Left renal pelvis (tissue), 4 donors: ENCODE measurements around the gene SLC17A9. TPM values are rescaled to one million over a fixed set of nuclear protein-coding genes. Genes with fewer than 3 reads are reported as not detected.
"Not testable (repeated sequence)": the region's sequence is repeated elsewhere in the genome, so short reads cannot be mapped to it uniquely, and the experiment has no call there.

Experiments used
- DNase-seq, 4 donors: peaks; one replicate each; pipeline ENCODE4 v3.0.0-alpha.2; 2013; ENCODE audit warnings: low read depth in 4 of 4, low spot score in 3 of 4
- polyA plus RNA-seq, 4 donors: library from polyadenylated mRNA; unstranded; fragments of 120-200 nt; gene quantifications; one replicate each; pipeline ENCODE4 v1.2.1, GENCODE V29; 2013; ENCODE audit not compliant: insufficient read length in 4 of 4

Gene SLC17A9
- polyA plus RNA-seq, 4 donors: 1.1 to 2.5 (median 1.3) TPM

DNA sequence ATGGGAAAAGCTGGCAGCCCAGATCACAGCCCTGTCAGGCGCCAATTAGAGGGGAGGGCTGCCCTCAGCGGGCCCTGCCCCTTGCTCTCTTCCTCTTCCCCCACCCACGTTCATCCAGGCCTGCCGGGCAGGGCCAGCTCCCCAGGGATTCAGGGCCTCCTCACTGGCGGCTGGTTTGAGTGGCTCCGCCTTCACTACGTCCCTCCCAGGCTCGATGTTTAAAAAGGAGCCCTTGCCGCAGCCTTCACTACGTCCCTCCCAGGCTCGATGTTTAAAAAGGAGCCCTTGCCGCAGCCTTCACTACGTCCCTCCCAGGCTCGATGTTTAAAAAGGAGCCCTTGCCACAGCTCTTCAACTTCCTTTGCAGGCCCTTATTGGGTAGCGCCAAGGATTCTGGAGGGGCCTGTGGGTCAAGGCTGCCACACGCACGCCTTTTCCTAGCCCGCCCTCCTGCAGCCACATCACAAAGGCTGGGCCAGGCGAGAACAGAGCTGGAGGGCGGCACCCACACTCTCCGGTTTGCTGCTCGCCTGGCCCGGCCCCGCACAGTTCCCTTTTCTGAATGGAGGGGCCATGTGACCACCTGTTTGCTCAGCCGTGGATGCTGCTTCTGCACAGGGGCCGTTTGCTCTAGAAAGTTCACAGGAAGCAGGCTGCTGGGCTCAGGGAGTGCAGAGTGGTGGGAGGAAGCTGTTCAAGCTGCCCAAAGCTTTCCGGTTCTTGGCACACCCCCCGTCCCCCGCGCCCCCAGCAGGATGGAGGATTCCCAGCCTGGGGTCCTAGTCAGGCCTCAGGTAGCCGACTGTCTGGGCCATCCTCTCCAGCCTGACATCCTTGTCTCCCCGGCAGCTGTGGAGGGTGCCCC lies 1.6 kb downstream of the SLC17A9 start:
- peak in 2 of 4 donors; percentile 58 to 70 for DNase-seq

DNA sequence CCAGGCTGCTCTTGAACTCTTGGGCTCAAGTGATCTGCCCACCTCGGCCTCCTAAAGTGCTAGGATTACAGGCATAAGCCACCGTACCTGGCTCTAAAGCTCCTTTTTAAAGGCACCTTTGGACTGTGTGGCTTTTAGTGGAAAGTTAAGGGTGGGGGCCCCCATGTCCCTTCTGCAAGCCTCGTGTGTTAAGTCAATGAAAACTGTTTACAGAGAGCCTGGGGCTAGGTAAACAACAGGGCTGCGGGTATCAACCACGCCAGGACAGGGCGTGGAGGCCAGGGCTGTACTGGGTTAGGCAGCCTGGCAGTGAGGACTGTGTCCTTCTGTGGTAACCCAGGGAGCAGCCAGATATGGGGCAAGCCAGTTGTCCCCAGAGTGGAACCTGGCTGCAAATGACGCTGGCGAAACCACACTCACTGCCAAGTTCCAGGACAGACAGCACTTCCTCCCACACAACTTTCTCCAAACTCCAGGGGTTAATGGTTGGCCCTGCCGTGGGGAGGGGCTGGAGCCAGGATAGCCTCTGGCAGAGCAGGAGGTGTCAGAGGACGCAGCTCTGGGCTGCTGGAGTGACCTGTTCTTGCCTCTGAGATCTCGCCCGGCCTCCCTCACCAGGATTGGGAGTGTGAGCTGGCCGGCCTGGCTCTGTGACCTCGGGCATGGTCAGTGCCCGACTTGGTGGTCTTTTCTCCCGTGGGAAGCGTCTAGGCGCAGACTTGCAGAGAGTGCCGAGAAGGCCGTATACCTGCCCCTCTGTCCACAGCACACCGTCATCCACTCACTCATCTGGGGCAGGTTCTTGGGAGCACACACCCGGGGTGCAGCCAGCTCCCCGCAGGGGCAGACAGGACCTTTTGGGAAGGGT lies 3.2 kb downstream of the SLC17A9 start:
- DNase-seq: no peak

DNA sequence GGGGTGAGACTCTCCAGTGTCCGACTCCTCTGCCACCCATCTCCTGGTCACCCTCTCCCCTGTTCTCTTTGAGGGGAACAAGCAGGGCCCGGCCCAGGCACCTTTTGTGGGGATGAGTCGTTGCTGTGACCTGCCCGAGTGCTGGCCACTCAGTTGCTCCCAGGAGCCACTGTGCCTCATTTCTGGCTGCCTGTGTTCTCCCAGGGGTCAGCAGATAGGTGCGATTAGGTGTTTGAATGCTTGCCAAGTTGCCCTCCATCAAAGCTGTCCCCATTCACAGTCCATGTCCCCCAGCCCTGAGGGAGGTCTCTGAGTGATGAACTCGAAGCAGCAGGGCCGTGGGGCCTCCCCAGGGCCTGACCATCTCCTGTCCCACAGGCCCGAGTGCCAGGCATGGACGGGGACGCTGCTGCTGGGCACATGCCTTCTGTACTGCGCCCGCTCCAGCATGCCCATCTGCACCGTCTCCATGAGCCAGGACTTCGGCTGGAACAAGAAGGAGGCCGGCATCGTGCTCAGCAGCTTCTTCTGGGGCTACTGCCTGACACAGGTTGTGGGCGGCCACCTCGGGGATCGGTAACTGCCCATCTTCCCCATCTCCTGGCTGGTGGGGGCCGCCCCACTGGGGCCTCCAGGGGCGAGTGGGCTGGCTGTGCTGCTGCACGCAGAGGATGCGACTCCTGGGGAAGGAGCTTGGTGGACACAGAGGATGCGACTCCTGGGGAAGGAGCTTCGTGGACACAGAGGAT lies 4.1 kb downstream of the SLC17A9 start:
- DNase-seq: no peak

DNA sequence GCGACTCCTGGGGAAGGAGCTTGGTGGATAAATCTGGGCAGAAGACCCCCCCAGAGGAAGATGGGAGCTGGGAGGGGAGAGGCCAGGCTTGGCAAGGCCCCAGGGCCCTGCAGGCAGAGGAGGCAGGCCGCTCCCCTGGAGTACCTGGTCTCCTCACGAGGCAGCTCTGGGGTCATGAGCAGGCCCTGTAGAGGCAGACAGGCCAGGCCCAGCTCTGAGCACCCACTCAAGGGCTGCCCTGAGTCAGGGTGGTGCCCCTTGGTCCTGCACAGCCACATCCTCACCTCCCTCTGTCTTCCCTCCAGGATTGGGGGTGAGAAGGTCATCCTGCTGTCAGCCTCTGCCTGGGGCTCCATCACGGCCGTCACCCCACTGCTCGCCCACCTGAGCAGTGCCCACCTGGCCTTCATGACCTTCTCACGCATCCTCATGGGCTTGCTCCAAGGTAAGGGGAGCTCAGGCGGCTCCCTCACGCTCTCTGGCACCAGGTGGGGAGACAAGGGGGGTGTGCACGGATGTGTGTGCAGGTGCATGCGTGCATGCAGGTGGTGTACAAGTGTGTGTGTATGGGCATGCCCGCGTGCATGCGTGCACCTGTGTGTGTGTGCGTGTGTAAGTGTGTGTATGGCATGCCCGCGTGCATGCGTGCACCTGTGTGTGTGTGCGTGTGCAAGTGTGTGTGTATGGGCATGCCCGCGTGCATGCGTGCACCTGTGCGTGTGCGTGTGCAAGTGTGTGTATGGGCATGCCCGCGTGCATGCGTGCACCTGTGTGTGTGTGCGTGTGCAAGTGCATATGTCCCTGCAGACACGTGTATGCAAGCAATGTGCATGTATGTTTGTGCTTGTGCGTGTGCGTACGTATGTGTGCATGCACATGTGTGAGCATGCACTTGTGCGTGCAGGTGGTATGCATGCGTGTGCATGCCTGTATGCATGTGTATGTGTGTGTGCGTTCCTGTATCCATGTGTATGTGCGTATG lies 4.9 kb downstream of the SLC17A9 start:
- DNase-seq: no peak

DNA sequence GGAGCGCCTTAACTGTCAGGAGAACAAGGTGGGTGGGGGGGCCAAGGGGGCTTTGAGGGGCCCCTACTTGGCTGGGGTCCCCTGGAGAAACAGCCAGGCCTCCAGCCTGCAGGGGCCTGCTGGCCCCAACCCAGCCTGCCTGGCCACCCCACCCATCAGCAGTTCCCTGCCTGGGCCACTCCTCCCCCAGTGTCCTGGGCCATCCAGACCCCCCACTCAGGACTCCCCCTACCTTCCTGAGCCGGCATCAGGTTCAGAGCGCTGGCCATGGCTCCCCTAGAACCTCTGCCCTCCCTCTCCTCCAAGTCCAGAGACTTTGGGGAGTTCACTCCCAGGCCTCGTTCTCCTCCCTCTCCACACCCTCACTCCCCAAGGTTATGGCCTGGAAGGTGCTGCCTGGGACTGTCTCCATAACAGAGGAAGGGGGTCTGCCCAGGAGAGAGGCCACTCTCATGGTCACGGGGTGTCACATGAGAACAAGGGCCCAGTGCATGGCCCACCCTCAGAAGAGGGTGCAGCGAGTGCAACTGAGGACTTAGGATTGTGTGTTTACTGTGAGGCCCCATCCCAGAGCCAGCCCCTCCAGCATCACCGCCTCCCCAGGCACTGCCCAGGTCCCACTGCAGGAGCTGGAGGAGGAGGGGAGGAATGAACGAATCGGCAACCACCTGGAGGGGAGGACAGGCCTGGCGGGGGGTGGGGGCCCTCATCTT lies 6.0 kb downstream of the SLC17A9 start:
- no peak for DNase-seq

DNA sequence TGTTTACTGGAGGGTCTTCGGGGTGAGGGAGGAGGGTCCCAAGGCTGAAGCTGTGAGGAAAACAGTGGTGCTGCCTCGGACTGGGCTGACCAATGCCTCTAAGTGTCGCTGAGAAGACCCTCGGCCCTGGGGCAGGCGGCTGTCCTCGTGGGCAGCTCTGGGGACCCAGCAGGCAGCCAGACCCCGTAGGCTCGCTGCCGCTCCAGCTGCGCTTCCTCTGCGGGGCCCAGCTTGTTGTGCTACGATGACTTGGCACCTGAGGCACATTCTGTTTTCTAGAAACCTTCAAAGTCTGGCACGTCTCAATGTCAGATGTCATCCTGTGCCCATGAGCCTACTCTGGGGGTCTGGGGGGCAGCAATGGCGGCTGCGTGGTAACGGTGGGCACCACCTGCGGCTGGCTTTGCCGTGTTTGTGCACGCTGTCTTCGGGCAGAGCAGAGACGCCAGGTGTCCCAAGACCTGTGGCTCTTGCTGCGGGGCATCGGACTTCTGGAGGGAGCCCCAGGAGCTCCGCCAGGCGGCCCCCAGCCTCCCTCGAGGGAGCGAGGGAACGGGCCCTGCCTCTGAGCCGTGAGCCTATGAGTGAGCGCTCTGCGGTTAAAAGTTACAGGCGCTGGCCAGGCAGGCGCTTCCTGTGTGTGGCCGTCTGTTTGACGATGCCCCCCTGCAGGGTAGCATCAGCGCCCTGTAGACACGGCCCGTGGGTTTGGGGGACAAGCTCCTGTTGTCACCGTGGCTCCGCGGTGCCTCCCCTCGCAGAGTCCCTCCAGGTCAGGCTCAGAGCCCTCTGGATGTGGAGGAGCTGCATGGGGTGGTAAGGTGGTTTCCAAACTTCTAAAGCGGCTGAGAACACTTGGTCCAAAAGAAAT lies 6.8 kb downstream of the SLC17A9 start:
- DNase-seq: no peak

DNA sequence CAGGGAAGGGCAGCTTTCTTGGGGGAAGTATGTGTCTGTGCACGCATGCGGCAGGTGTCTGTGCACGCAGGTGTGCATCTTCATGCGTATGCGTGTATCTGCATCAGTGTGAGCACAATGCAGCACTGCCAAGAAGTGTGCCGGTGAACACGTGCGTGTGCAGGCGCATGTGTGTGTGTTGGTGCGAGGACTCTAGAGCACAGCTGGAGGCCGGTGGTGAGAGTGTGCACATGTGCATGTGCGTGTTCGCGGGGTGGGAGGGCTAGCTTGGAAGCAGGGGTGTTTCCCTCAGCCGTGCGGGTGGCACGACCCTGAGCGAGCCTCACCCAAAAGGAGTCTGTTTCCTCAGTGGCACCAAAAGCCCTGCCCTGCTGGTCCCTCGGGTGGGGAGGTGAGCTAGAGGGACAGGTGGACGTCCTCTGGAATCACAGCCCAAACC lies 7.5 kb downstream of the SLC17A9 start:
- no peak for DNase-seq

DNA sequence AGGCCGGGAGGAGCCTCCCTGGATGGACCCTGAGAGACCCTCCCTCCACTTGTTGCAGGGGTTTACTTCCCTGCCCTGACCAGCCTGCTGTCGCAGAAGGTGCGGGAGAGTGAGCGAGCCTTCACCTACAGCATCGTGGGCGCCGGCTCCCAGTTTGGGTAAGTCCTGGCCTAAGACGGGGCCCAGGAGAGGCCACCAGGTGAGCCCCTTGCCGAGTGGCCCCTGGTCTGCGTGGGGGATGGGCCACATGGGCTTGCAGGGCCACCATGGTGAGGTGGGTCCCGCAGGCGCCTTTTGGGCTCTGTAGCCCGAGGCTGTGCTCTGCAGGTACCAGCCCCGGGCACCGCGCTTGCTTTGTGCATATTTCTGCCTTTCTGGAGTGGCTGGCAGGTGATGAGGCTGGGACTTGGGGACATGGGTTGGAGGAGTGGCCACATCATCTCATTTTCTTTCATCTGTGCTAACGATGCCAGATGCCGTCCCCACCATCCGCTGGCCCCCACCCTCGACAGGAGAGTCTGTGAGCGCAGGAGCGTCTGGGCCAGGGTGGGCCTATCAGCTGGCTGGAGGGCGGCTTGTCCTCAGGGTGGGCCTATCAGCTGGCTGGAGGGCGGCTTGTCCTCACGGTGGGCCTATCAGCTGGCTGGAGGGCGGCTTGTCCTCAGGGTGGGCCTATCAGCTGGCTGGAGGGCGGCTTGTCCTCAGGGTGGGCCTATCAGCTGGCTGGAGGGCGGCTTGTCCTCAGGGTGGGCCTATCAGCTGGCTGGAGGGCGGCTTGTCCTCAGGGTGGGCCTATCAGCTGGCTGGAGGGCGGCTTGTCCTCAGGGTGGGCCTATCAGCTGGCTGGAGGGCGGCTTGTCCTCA lies 8.2 kb downstream of the SLC17A9 start:
- not testable (repeated sequence) for DNase-seq

DNA sequence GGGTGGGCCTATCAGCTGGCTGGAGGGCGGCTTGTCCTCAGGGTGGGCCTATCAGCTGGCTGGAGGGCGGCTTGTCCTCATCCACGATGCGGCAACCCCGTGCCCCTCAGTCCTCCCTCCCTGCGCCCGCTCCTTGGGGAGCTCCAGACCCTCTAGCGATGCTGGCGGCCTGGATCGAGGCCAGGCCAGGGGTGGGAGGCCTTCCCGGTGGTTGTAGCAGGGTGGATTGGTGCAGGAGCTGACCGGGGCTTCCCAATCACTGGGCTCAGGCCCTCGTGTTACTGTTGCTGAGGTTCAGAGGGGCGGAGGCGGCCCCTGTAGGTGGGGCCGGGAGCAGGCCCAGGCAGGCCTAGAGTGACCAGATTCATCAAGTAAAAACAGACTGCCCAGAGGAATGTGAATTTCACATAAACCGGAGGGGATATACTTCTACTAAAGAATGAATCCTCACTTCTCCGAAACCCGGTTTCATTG lies 8.8 kb downstream of the SLC17A9 start:
- no peak for DNase-seq

DNA sequence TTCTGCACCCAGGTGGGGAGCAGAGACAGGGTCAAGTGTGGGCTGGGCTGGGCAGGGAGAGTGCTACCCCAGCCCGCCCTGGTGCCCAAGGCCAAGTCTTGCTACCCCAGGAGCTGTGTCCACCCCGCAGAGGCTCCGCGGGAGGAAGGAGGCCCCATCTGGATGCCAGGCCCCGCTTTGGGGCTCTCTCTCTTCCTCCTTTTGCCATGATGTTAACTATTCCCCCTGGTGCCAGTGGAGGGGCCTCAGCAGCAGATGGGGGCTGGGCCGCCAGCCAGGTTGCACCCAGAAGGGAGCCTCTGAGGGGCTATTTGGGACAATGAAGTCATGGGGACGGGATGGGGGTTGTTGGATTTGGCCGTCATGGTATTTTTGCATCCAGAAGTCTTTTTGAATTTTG lies 9.3 kb downstream of the SLC17A9 start:
- no peak for DNase-seq

DNA sequence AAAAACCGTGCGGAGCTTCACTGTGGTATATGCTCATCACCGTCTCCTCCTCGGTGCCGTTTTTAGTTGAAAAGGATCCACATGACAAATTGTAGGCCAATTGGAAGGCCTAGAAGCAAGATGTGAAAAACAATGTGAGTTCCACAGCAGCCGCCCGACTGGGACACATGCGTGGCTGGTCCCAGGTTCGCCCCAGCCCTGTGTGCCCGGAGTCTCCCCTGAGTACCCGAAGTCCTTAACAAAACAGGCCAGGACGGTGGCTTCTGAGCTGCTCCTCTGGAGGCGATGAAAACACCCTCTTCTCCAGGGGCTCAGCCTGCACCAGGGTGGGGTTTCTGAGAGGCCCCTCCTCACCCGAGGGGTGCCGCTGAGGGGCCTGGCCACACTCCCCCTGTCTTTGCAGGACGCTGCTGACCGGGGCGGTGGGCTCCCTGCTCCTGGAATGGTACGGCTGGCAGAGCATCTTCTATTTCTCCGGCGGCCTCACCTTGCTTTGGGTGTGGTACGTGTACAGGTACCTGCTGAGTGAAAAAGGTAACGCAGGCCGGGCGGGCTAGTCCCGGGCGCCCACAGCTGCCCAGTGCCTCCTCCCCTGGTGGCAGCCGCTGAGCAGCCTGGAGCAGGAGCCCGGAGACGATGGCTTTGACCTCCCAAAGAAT lies 9.8 kb downstream of the SLC17A9 start:
- no peak for DNase-seq

DNA sequence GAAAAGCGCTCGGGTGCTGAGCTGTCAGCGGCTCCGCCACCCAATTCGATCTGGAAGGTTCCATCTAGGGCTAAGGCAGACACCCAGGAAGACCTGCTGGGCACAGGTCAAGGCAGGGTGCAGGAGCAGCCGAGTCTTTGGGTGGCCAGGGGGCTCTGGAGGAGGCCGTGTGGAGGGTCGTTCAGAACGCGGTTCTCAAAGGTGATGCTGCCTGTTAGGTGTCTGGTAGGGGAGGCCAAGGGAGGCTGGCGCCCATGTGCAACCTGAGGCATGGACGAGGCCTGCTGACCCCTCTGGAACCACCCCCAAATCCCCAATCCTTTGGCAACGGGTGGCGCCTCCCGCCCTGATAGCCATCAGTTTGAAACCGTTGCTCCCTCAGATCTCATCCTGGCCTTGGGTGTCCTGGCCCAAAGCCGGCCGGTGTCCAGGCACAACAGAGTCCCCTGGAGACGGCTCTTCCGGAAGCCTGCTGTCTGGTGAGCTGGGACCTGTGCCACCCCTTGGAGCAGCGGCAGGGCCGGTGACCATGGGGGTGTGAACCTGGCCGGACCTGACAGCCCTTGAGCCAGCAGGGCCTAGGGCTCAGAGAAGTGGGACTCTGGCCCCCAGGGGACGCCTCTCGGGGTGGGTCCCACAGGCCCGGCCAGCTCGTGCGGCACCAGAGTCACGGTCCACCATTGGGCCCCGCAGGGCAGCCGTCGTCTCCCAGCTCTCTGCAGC lies 10.5 kb downstream of the SLC17A9 start:
- DNase-seq: no peak

DNA sequence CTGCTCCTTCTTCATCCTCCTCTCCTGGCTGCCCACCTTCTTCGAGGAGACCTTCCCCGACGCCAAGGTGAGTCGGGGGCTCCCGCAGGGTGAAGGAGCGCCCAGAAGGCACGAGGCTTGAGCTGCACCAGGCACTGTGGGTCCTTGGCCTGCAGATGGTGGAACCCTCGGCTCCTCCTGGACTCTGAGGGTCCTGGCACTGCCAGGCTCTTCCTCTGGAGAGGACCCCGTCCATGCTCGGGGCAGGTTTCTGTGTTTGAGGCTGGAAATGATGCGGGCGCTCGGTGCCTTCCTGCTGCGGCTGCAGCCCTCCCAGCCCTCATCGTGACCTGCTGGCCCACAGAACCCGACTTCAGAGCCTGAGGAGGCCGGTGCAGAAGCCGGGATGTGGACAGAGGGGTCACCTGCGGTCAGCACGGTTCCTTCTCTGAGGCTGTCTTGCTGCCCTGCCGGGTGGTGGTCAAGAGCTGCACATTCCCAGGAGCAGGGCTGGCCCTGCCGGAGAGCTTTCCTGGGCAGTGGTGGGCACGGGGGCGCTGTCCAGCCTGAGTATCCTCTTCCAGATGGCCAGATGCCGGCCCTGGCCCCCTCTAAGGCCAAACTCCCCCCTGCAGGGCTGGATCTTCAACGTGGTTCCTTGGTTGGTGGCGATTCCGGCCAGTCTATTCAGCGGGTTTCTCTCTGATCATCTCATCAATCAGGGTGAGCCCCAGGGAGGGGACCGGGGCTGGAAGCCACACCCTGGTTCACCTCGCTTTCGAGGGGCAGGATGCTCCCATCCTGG lies 11.3 kb downstream of the SLC17A9 start:
- no peak for DNase-seq

DNA sequence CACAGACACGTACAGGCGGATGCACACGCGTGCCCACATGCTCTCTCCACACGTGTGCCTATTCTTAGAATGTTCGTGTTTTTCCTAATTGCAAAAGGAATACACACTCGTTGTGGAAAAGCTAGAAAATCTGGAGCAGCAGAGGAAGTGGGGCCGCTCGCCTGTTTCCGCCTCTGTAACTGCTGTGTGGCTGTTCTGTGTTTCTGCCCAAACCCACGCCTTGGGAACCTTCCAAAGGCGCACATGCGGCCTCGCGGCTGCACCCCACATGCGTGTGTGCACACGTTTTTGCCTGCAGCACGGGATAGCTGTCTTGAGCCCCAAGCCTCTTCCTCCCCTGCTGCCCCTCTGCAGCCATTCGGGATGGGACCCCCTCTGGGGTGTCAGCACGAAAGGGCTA lies 12.2 kb downstream of the SLC17A9 start:
- no peak for DNase-seq

DNA sequence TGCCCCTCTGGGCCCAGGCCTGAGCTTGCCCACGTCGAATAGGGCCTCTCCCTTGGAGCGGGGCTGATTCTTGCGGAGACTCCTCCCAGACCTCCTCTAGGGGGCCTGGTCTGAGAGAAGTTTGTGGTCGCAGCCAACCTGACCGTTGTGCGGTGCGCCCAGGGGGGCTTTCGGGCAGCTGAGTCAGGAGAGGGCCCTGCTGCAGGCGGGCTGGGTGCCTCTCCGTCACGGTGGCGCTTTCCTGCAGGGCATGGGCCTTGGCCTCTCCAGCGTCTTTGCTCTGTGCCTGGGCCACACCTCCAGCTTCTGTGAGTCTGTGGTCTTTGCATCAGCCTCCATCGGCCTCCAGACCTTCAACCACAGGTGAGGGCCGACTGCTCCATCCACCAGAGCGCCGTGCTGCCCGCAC lies 12.9 kb downstream of the SLC17A9 start:
- no peak for DNase-seq
